ENCODE results near the gene SDR9C7. TPM values are rescaled to one million over a fixed set of nuclear protein-coding genes. Genes with fewer than 3 reads are reported as not detected.
"Not testable (repeated sequence)": the region's sequence is repeated elsewhere in the genome, so short reads cannot be mapped to it uniquely, and the experiment has no call there.

Gene SDR9C7
- total RNA-seq, 2 donors from 2014 or later, result not detected

DNA sequence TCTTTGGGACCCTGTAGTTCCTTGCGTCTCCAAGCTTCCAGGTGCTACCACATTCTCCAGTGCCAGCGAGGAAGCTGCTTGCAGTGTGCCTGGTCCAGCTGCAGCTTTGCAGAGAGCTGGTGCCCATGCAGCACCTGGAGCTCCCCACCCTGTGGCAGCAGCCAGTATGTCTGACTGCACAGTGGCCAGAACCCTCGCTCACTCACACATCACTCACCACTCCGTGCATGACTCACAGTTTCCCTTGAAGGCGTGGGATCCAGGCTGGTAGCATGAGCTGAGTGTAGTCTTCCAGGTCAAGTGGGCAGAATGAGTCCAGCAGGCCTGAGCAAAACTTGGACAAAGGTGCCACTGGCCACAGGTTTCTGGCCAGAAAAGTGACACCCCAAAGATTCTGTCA, 33.6 kb downstream of the SDR9C7 start:
- 73 to 84% methylated on average over 5 of the region's 5 CpGs for WGBS, 2 donors
- Histone ChIP-seq H3K36me3 (replicated peaks in 1 of 2; ENCODE audit: insufficient read depth in 1 of 2, low read depth in 2 of 2) (no peaks in the 10 kb centered on the region), H3K9me3 (peaks cover 0 to 39% (median 3%) of the 10 kb centered on the region in 3 donors), H3K27ac (no peak overlapping the region), H3K4me1 (no peaks in the 10 kb centered on the region), H3K4me3 (no peak overlapping the region), H3K27me3 (no peaks in the 10 kb centered on the region)
- TF ChIP-seq, protein P1, sequence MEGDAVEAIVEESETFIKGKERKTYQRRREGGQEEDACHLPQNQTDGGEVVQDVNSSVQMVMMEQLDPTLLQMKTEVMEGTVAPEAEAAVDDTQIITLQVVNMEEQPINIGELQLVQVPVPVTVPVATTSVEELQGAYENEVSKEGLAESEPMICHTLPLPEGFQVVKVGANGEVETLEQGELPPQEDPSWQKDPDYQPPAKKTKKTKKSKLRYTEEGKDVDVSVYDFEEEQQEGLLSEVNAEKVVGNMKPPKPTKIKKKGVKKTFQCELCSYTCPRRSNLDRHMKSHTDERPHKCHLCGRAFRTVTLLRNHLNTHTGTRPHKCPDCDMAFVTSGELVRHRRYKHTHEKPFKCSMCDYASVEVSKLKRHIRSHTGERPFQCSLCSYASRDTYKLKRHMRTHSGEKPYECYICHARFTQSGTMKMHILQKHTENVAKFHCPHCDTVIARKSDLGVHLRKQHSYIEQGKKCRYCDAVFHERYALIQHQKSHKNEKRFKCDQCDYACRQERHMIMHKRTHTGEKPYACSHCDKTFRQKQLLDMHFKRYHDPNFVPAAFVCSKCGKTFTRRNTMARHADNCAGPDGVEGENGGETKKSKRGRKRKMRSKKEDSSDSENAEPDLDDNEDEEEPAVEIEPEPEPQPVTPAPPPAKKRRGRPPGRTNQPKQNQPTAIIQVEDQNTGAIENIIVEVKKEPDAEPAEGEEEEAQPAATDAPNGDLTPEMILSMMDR (IDR thresholded peaks at IDR 0.05), result no peak
- no peak for TF ChIP-seq POLR2A (IDR thresholded peaks at IDR 0.05)
- no peak for ATAC-seq
- DNase-seq, result no peak
- intact Hi-C loops (cut with DNase I), result no loop called here

DNA sequence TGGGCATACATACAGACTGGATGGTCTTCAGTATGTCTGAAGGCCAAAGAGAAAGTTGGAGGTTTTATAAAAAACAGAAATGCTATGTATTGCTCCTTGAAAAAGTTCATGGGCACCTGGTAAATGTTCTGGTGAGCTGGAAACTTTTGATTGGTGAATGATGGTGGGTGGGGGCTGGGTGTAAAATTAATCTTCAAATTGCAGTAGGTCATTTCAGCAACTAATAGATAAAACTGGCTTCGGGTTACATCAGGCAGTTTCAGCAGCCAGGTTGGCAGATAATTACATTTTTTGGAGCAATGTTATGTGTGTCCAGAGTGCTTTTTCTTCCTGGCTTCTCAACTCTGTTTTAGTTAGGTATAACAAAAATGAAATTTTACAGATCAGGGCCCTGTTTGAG, 35.3 kb downstream of the SDR9C7 start:
- ATAC-seq, result no peak
- no peak overlapping the region for H3K4me3 ChIP-seq
- intact Hi-C loops (cut with DNase I), result no loop called here
- WGBS, 2 donors, result 50 to 52% methylated on average over 1 of the region's 1 CpG
- no peaks in the 10 kb centered on the region for H3K27me3 ChIP-seq
- no peak for DNase-seq
- H3K9me3 ChIP-seq, result peaks cover 0 to 39% (median 3%) of the 10 kb centered on the region in 3 donors
- no peaks in the 10 kb centered on the region for H3K36me3 ChIP-seq (replicated peaks in 1 of 2; ENCODE audit: insufficient read depth in 1 of 2, low read depth in 2 of 2)
- H3K4me1 ChIP-seq, result peaks cover 5% of the 10 kb centered on the region
- no peak for TF ChIP-seq POLR2A (IDR thresholded peaks at IDR 0.05)
- TF ChIP-seq, protein P1 (IDR thresholded peaks at IDR 0.05), result no peak
- no peak overlapping the region for H3K27ac ChIP-seq

DNA sequence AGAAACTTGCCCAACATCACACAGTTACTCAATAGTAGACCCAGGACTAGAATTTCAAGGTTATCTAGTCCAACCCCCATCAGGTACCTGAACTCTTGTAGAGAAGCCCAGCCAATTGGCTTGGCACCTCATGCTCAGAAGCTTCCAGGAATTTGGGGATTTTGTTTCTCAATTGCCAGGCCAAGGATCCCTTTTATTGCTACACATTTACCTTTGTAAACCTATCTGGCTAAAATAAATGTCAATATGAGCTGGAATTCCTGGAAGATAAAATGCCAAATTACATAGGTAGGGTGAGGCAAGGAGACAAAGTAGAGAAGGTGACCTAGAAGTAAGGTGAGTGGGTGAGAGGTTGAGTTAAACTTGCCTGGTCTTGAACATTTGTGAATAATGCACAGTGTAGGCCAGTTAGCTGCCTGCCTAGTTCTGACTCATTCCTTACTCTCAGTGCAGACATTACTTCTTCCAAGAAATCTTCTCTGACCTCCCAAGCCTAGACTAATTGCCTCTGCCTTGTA, 36.3 kb downstream of the SDR9C7 start:
- Histone ChIP-seq H3K4me1 (peaks cover 5% of the 10 kb centered on the region), H3K27ac (no peak overlapping the region), H3K36me3 (replicated peaks in 1 of 2; ENCODE audit: insufficient read depth in 1 of 2, low read depth in 2 of 2) (no peaks in the 10 kb centered on the region), H3K27me3 (no peaks in the 10 kb centered on the region), H3K9me3 (peaks cover 0 to 33% (median 3%) of the 10 kb centered on the region in 3 donors), H3K4me3 (no peak overlapping the region)
- no peak for ATAC-seq
- no peak for DNase-seq
- TF ChIP-seq POLR2A (IDR thresholded peaks at IDR 0.05), result no peak
- TF ChIP-seq, protein P1 (IDR thresholded peaks at IDR 0.05), result no peak
- intact Hi-C loops (cut with DNase I), result no loop called here

DNA sequence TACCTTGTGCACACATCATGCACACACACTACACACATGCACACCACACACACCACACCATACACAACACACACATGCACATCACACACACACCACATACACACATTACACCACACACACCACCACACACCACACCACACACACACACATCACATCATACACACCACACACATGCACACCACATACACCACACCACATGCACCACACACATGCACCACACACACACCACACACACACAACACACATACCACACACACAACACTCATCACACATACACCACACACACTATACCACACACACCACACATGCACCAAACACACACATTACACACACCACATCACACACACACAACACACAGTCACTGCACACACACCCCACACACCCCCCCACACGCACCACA, 38.1 kb downstream of the SDR9C7 start:
- intact Hi-C loops (cut with DNase I), result no loop called here
- ATAC-seq, result no peak
- Histone ChIP-seq H3K27me3 (no peaks in the 10 kb centered on the region), H3K9me3 (peaks cover 0 to 15% (median 3%) of the 10 kb centered on the region in 3 donors), H3K4me3 (no peak overlapping the region), H3K27ac (no peak overlapping the region), H3K4me1 (peaks cover 5% of the 10 kb centered on the region), H3K36me3 (replicated peaks in 1 of 2; ENCODE audit: insufficient read depth in 1 of 2, low read depth in 2 of 2) (no peaks in the 10 kb centered on the region)
- DNase-seq, result no peak
- WGBS, 2 donors, result 43 to 44% methylated on average over 1 of the region's 1 CpG
- TF ChIP-seq, protein P1 (IDR thresholded peaks at IDR 0.05), result no peak

DNA sequence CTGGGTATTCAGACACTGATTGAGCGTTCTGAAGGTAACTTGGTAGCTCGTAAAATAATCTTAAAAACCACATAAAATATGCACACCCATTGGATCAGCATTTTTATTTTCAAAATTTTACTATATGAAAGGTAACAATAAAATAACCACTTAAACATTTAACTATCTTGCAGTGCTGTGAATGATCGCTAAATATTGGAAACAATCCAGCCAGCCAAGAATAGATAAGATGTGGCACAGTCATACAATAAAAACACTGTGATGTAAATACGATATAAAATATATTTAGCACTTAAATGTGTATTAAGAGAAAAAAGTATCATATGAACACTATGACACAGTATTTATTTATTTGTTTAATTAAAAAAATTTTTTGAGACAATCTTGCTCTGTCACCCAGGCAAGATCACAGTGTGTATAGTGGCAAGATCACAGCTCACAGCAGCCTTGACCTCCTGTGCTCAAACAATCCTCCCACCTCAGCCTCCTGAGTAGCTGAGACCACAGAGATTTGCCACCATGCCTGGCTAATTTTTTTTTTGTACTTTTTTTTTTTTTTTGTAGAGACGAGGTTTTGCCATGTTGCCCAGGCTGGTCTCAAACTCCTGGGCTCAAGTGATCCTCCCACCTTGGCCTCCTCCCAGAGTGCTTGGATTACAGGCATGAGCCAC, 39.4 kb downstream of the SDR9C7 start:
- WGBS, 2 donors, result 18 to 28% methylated on average over 5 of the region's 5 CpGs
- DNase-seq, result no peak

DNA sequence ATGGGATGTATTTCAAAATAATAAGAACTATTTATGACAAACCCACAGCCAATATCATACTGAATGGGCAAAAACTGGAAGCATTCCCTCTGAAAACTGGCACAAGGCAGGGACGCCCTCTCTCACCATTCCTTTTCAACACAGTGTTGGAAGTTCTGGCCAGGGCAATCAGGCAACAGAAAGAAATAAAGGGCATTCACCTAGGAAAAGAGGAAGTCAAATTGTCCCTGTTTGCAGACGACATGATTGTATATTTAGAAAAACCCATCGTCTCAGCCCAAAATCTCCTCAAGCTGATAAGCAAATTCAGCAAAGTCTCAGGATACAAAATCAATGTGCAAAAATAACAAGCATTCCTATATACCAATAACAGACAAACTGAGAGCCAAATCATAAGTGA, 42.3 kb downstream of the SDR9C7 start:
- ATAC-seq; DNase-seq; H3K9me3 ChIP-seq; H3K27ac ChIP-seq; H3K27me3 ChIP-seq; H3K36me3 ChIP-seq (replicated peaks in 1 of 2; ENCODE audit: insufficient read depth in 1 of 2, low read depth in 2 of 2); H3K4me3 ChIP-seq; H3K4me1 ChIP-seq; intact Hi-C loops (cut with DNase I): not testable (repeated sequence)
- 56 to 66% methylated on average over 3 of the region's 3 CpGs for WGBS, 2 donors

More for the DNA sequence above, 39.4 kb downstream of the SDR9C7 start:
- Histone ChIP-seq H3K9me3 (peaks cover 0 to 2% (median 1%) of the 10 kb centered on the region in 3 donors), H3K27me3 (no peaks in the 10 kb centered on the region), H3K27ac (no peak overlapping the region), H3K4me1 (peaks cover 5% of the 10 kb centered on the region), H3K36me3 (replicated peaks in 1 of 2; ENCODE audit: insufficient read depth in 1 of 2, low read depth in 2 of 2) (no peaks in the 10 kb centered on the region), H3K4me3 (no peak overlapping the region)
- TF ChIP-seq, protein P1 (IDR thresholded peaks at IDR 0.05), result no peak
- no peak for TF ChIP-seq POLR2A (IDR thresholded peaks at IDR 0.05)
- no peak for ATAC-seq
- intact Hi-C loops (cut with DNase I), result no loop called here

All from body of pancreas (tissue), 4 donors.